HK-2 (cell line): ENCODE measurements around the gene ORMDL2.
A peak's percentile ranks its signal among the peaks of the same experiment; 100 is the strongest.

ENCODE experiments used
- DNase-seq: peaks from one replicate; pipeline ENCODE4 v3.0.0-alpha.2; 2018; ENCODE audit not compliant: unreplicated experiment

The ORMDL2 gene, protein sequence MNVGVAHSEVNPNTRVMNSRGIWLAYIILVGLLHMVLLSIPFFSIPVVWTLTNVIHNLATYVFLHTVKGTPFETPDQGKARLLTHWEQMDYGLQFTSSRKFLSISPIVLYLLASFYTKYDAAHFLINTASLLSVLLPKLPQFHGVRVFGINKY

DNA sequence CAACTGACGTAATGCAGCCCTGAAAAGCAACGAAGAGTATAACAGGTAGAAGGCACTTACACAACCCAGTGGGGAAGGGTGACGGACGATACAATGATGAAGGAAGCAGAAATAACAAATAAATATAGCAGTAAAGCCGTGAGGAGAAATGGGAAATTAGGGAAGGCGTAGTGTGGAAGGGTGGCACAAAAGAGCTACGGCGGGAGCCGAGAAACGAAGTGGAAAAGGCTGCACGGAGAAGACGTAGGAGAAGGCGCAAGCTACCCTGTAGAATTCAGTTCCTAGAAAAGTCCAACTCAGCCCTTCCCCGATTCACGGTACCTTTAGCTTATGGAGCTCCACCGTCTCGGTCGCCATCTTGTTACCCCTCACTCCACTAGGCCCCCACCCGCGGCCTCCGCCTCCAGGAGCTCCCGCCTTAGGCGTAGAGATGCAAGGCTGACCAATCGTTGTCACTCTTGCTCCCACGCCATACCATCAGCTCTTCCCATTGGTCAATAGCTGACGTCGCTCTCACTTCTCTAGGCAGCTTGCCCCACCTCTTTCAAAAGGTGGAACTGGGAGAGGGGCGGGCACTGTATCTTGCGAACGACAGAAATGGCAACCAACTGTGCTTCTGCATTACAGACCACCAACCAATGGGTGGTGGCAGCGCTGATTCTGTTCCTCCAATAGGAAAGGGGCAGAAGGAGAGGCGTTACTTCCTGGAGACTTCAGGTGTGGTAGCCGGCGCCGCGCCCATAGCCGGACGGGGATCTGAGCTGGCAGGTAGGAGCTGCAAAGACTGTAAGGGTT lies at the start of gene ORMDL2, which contains the start of gene SARNP:
Gene ORMDL2, plus strand, starts transcription at position 697 of the 795 bp plus-strand sequence. CDS start 959 bp downstream, outside the sequence.
Gene SARNP, minus strand, starts transcription at position 380 of the 795 bp plus-strand sequence. Its CDS starts 23 bp downstream, at position 357.
- peak; percentile 97 for DNase-seq

DNA sequence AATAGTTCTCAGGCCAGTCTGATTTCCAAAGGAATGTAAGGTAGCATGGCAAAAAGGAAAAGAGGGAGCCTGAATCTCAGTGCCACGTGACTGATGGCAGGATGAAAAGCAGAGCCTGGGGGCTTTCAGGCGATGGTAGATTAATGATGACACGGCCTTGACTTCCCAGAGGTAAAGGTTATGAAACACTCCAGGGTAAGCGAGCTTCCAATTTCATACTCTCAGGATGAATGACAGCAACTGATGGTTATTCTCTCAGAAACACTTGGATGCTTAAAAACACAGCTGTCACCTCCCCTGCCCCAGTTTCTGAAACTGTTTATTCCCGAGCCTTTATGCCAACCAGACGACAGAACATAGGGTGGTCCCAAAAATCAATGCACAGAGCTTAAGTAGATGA lies 46.1 kb upstream of the ORMDL2 start:
- DNase-seq, result no peak

DNA sequence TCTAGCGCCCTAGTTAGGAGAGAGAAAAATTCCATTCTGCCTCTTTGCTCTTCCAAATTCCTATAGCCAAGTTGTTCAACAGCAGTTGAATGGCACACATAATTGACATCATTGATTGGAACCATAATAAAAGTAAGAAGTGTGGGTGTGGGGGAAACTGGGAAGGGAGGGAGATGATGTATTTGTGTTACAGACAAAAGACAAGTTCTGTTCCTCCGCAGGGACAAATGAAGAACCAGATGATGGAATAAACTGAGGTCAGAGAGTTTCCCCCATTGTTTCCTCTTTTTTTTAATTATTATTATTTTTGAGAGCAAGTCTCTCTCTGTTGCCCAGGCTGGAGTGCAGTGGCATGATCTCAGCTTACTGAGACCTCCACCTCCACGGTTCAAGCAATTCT lies 40.0 kb upstream of the ORMDL2 start:
- DNase-seq, result no peak

DNA sequence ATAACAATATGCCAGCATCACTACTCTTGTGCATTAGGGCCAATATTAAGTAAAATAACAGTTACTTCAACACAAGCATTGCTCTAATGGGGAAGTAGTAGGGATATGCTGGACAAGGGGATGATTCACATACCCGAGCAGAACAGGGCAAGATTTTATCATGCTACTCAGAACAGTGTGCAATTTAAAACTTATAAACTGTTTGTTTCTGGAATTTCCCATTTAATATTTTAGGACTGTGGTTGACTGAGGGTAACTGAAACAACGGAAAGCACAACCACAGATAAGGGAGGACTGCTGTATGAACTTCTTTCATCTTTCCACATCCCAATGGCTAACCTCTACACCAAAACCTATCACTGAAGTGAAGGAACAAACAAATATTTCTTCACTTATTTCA lies 37.2 kb upstream of the ORMDL2 start:
- no peak for DNase-seq

DNA sequence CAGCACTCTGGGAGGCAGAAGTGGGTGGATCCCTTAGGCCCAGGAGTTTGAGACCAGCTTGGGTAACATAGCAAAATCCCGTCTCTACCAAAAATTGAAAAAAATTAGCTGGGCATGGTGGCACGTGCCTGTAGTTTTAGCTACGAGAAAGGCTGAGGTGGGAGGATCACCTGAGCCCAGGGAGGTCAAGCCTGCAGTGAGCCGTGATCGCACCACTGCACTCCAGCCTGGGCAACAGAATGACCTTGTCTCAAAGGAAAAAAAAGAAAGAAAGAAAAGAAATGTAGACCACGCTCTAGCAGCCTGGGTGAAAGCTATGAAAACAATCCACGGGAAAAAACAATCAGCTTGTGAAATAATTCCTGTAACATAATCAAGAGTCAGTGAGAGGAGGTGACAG lies 29.3 kb upstream of the ORMDL2 start:
- DNase-seq, result no peak

DNA sequence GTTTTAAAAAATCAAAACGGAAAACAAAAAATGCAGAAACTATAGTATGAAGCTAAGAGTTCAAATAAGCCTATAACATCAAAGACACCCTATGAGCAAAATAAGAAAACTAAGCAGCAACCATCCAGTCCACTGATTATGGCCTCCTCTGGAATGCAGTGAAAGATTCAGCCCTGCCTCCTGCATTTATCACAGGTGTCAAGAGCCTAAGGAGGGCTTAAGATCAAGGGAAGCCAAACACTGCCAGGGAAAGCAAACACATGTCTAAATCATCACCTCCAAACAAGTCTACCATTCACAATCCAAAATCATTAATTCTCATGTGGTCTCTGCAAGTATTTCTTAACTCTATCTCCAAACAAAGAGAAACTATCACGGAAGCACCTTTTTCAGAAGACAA lies 28.7 kb upstream of the ORMDL2 start:
- no peak for DNase-seq

DNA sequence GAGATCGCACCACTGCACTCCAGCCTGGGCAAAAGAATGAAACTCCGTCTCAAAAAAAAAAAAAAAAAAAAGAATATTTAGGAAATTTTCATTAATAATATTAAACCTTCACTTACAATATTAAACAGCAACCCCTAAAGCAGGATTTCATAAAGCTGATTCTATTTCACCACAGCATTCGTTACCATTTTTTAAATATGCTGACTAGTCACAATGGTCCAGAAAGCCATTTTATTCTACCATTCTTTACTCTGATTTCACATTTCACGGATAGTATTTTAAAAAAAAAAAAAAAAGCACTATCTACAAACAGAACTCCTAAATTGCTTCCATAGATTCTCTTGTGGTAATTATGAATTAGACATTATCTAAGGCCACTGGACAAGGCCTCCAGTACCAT lies 27.9 kb upstream of the ORMDL2 start:
- DNase-seq, result no peak

DNA sequence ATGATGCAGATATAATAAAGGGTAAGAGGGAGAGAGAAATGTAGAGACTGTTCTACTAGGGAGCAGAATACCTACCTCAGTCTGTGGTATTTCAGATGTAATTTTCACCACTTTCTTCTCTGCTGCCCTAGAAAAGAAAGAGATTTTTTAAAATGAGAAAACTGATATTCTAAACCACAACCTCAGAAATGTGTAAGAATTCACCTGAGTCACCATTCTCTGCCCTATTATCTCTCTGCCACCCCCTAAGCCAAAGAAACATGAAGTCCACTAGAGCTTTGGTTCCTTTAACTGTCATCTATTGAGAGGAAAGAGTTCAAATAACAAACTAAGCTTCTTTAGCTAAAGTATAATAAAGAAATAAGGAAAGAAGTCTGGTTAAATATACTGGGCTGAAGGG lies 21.9 kb upstream of the ORMDL2 start:
- DNase-seq, result no peak

DNA sequence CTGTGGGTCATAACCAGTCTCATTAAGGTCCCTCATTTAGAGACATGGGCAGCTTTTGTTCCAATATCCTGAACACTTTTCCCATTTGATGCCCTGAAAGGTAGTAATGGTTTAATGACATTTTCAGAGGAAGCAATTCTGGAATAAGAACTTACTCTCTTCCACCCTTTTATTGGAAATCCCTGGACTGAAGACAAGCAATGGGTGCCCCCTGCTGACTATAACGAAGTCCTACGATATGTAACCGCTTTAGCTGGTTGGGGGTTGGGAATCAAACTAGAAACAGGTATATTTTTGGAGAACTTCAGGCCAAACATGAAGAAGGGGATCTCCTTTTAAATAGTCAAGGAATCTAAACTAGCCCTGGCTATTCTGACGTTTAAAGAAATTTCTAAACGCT lies 20.8 kb upstream of the ORMDL2 start:
- no peak for DNase-seq

DNA sequence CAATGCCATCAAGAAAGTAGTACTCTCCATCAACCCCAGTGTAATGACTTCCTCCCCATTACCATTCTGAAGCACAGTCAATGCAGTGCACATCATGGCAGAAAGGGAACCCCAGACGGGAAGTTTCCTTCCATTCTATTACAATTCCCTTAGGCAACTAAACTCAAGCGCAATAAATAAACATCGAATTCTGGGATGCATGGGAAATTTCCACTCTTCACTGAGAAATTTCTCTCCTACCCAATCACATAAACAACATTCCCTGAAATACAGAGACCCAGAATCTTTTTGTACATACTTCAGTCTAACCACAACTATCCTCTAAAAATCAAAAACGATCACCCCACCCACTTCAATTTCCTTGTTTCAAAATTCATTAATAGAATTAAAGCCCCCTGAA lies 20.3 kb upstream of the ORMDL2 start:
- DNase-seq, result no peak

DNA sequence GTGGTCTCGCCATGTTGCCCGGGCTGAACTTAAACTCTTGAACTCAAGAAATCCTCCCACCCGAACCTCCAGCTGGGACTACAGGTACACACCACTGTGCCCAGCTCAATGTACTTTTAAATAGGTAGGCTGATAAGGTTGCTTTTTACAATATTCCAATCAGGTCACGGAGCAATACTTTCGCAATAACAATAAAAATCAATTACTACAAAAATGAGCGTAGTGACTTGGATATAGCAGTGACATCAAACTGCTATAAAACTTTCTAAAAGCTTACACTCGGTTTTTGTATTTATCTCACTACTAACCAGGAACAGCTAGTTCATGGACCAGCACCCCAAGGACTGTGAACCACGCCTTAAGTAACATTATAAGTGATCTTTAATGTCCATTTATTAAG lies 10.9 kb upstream of the ORMDL2 start:
- DNase-seq, result no peak

DNA sequence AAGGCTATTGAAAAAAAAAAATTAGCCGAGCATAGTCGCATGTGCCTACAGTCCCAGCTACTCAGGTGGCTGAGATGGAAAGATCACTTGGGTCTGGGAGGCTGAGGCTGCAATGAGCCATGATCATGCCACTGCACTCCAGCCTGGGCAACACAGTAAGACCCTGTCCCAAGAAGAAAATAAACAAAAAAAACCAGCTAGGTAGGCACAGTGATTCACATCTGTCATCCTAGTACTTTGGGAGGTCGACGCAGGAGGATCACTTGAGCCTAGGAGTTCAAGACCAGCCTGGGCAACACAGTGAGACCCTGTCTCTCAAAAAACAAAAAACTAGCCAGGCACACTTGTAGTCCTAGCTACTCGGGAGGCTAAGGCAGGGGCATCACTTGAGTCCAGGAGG lies 8.6 kb upstream of the ORMDL2 start:
- DNase-seq, result no peak

DNA sequence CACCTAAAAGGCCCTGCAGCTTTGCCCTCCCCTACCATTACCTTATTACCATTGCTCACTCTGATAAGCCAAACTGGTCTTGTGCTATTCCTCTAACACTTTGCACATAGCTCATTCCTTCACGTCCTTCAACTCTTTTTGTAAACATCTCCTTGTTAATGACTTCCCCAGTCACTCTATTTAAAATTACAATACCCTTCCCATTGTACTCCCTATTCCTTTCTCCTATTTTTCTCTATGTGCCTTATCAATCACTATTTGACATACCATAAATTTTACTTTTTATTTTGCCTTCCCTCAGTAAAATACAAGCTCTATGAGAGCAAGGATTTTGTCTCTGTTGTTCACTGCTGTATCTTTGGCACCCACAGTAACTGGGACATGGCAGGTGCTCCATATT lies 5.8 kb upstream of the ORMDL2 start:
- DNase-seq, result no peak

DNA sequence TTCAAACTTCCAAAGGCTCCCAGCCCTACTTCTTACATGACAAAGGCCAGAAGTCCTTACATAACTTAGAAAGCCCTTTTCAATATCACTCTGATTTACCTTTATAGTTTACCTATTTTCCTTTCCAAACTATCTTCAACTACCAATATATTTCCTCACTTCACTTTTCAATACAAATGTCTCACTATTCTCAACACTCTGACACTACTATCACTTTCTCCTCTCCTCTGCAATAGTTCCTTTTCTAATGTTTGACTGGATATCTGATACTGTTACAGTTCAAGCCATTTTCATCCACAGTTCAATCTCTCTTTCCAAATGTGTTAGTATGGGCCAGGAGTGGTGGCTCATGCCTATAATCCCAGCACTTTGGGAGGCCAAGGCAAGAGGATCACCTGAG lies 3.6 kb upstream of the ORMDL2 start:
- no peak for DNase-seq

DNA sequence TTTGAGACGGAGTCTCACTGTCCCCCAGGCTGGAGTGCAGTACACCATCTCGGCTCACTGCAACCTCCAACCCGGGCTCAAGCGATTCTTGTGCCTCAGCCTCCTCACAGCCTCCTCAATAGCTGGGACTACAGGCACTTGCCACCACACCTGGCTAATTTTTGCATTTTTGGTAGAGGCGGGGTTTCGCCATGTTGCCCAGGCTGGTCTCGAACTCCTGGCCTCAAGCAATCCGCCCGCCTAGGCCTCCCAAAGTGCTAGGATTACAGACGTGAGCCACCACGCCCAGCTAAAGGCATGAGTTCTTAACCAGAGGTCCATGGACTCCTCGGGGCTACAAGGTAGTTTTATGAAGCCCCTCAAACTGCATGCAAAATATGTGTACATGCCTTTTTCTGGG lies 2.4 kb upstream of the ORMDL2 start:
- no peak for DNase-seq

DNA sequence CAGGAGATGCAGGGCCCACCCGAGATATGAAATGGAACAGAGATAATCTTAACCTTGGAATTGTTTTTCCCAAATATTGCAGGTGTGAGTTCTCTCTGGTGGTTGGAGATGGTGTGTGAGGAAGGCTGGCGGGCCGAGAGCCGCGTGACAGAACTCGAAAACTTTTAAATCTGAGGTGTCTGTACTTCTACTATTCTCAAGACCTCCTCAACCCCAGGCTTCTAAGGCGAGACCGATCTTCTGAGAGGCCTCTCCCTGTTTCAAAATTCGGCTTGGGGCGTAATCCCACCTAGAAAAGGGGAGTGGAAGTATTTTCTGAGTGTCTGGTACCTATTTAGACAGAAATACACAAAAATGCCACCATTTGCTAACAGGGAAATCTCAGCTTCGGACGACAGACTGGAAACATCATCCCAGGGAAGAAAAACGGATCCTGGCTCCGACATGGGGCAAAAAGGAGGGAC lies 928 bp upstream of the ORMDL2 start:
- DNase-seq, result no peak

DNA sequence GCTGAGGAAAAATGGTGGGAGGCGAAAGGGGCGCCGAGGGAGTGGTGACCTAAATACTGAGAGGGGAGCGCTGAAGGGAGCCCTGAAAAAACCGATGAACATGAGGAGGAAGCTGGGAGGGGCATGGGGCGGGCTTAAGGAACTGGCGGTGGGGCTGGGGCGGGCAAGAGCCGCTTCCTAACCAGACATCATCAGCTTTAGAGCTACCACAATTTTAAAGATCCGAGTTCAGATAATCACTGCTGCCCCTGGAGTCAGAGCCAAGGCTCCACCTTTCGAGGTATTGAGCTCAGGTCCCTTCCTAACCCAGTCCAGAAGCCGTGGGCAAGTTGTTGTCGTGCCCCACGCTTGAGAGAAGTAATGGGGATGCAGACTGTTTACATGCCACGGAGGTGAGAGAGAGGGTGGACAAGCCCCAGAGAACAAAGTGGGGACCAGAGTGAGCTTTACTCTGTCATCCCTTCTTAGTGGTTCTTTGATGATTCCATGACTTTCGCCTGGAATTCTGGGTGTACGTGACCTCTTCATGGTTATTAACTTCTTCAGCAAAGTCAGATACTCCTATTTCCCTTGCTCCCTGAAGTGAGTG lies 393 bp downstream of the ORMDL2 start:
- DNase-seq, result no peak

DNA sequence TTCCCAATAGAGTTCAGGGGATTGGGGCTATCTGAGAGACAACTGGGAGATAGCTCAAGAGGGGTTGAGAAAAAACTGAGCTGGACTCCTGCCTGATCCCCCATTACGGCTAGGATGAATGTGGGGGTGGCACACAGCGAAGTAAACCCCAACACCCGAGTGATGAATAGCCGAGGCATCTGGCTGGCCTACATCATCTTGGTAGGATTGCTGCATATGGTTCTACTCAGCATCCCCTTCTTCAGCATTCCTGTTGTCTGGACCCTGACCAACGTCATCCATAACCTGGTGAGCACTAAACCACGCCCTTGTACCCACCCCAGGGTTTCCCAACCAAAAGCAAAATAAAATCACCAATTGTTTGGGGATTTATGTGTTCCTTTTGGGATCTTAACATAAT lies 1.0 kb downstream of the ORMDL2 start:
- no peak for DNase-seq

DNA sequence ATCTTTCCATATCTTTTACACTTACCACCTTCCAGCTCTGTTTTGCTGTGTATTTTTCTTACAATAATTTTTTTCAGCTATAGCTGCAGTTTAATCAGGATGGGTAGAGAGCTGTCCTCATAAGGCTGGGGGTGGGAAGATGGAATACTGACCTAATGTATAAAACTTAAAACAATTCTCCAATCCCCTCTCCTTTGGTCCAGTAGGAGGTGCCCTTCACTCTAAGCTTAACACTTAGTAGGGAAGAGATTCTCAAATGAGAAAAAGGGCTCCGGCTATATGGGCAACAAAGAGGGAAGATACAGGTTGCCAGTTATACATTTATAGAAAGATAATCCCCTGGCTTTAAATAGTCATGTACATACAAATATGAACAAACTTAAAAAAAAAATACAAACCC lies 2.8 kb downstream of the ORMDL2 start:
- no peak for DNase-seq

DNA sequence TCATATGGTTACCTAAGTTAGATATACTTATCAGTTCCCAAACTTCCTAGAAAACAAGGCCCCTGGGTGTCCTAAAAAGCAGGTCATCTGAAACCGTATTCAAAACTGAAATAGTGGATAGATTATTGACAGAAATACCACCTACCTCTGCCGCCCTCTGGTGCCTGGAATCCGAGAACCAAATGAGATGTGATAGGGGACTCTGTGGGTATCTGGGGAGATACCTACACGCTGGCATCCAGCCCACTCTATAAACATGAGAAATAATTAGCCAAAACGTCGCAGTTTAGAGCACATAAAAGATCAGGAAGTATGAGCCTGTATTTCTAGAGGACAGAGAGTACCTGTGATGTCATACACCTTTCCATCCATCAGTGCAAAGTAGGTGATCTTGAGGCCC lies 4.4 kb downstream of the ORMDL2 start:
- peak; percentile 39 for DNase-seq

DNA sequence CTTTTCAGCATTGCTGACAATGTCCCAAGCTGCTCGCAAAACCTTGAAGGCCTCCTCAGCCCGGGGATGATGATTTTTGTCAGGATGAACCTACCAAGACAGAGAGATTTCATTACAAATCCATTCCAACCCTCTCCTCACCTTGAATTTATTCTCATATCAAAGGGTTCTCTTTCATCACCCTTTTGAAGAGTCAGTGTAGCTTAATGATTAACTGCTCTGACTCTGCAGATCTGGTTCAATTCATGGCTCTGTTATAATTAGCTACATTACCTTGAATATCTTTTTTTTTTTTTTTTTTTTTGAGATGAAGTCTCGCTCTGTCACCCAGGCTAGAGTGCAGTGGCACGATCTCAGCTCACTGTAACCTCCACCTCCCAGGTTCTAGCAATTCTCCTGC lies 5.6 kb downstream of the ORMDL2 start:
- DNase-seq, result no peak

DNA sequence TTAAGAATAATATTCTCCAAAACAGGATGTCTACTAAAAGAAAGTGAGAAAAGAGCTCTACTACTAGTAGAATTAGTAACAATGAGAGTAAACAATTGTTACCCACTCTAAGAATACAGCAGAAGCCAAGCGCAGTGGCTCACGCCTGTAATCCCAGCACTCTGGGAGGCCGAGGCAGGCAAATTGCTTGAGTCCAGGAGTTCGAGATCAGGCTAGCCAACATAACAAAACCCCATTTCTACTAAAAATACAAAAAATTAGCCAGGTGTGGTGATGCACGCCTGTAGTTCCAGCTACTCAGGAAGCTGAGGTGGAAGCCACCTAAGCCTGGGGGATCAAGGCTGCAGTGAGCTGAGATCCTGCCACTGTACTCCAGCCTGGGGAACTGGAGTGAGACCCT lies 6.9 kb downstream of the ORMDL2 start:
- no peak for DNase-seq

DNA sequence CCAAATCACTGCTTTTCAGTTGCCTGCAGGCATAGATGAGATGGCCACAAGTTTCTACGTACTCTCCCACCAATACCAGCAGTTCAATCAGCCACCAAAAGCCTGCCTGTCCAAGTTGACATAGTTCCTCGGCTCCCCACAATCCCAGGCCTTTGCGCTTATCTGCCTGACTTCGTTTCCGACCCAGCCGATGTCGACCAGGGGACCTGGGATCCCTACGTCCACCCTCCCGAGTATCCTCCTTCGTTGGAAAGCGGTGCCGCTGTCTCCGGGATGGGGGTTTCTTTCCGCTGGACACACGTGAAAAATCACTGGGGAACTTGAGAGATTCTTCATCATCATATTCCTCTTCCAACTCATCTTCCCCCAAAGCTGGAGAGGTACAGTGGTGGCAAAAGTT lies 10.0 kb downstream of the ORMDL2 start:
- no peak for DNase-seq
